ENCODE data around the gene CLDN20. TPM values are rescaled to one million over a fixed set of nuclear protein-coding genes. Genes with fewer than 3 reads are reported as not detected.
"Not testable (repeated sequence)": the region's sequence is repeated elsewhere in the genome, so short reads cannot be mapped to it uniquely, and the experiment has no call there.

Gene CLDN20
- total RNA-seq, 5 donors from 2014 or later (not counting 1 experiment from before 2014, with no cell fraction given), result not detected

DNA sequence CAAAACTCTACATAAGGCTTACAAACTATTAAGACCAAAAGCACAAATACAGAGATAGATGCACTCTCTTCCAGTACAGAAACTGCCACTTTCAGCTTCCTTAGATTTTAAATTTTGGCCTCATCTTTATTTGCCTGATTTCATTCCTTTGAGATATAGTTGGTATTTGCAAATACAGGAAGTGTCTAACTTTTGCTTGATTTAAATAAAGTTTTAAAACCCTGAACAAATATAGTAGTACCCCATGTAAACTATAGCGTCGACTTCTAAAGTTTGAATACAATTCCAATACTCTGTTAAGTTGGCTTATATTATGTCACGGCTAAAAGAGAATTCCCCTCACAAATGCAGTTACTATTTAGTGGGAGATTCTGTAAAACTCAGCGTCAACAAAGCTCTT, 1.2 kb upstream of the CLDN20 start:
- no peaks in the 10 kb centered on the region for H3K27me3 Mint-ChIP-seq
- Histone ChIP-seq H3K27ac (ENCODE audit: low read length) (no peak overlapping the region), H3K36me3 (ENCODE audit: control insufficient read depth in 2 of 2, extremely low read depth in 1 of 2, insufficient read depth in 1 of 2, low read length in 1 of 2) (peaks cover 6 to 46% of the 10 kb centered on the region in 2 donors), H3K27me3 (replicated peaks in 1 of 2; ENCODE audit: control insufficient read depth in 2 of 2, extremely low read depth in 1 of 2, insufficient read depth in 2 of 2, low read length in 1 of 2) (no peaks in the 10 kb centered on the region), H3K4me3 (ENCODE audit: control insufficient read depth in 1 of 2, extremely low read depth in 1 of 2, low read length in 1 of 2) (no peak overlapping the region), H3K4me1 (ENCODE audit: control insufficient read depth in 1 of 2, extremely low read depth in 1 of 2, insufficient read depth in 2 of 2, low read length in 2 of 2) (no peaks in the 10 kb centered on the region), H3K9me3 (no peaks in the 10 kb centered on the region)
- WGBS (ENCODE audit: insufficient coverage), result no CpG with 5 or more reads among the region's 4 CpGs
- H3K27ac Mint-ChIP-seq, result peak overlapping the region; percentile 10 to 80
- ChIA-PET CTCF (no interaction called here), POLR2A (no interaction called here)
- H3K36me3 Mint-ChIP-seq, result peaks cover 46% of the 10 kb centered on the region
- H3K9me3 Mint-ChIP-seq, result no peaks in the 10 kb centered on the region
- H3K4me1 Mint-ChIP-seq, result peaks cover 5 to 7% (median 7%) of the 10 kb centered on the region in 3 donors
- DNase-seq (no peak), ATAC-seq (replicated peaks in 1 of 4) (no peak)
- no peak overlapping the region for H3K4me3 Mint-ChIP-seq

DNA sequence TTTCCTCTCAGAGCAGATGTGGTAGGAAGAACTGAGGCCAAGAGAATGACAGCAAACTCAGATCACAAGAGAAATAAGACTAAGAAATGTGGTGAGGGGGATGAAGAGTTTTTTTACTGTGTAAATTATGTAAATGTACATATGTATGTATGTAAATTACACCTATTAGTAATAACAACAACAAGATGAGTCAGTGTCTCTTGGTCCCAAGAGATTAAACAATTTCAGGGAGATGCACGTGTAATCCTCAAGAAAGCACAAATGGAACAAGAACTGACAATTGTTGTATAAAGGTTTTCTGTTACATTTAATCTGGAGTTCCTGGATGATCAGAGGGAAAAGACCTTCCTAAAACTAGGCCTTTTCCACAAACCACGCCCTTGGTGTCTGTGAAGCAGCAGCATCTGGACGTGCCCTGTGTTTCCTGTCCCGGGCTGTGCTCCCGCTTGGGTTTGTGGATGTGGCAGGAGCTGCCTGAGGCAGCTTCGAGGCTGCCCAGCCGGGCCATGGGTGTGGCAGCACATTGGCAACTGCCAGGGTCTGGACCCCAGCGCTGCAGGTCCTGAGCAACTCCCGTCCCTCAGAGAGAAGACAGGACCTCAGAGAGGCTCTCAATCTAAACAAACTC, 994 bp downstream of the CLDN20 start:
- H3K27ac ChIP-seq (ENCODE audit: low read length), result no peak overlapping the region
- Mint-ChIP-seq H3K9me3 (no peaks in the 10 kb centered on the region), H3K27ac (no peak overlapping the region), H3K4me3 (no peak overlapping the region), H3K36me3 (peaks cover 49% of the 10 kb centered on the region), H3K4me1 (peaks cover 11 to 17% (median 13%) of the 10 kb centered on the region in 3 donors), H3K27me3 (no peaks in the 10 kb centered on the region)
- H3K27me3 ChIP-seq (replicated peaks in 1 of 2; ENCODE audit: control insufficient read depth in 2 of 2, extremely low read depth in 1 of 2, insufficient read depth in 2 of 2, low read length in 1 of 2), result no peaks in the 10 kb centered on the region
- DNase-seq, result no peak
- H3K9me3 ChIP-seq, result no peaks in the 10 kb centered on the region
- H3K36me3 ChIP-seq (ENCODE audit: control insufficient read depth in 2 of 2, extremely low read depth in 1 of 2, insufficient read depth in 1 of 2, low read length in 1 of 2), result peaks cover 6 to 28% of the 10 kb centered on the region in 2 donors
- WGBS (ENCODE audit: insufficient coverage), result 88% methylated on average over 4 of the region's 9 CpGs
- no peaks in the 10 kb centered on the region for H3K4me1 ChIP-seq (ENCODE audit: control insufficient read depth in 1 of 2, extremely low read depth in 1 of 2, insufficient read depth in 2 of 2, low read length in 2 of 2)
- ChIA-PET POLR2A (no interaction called here), CTCF (no interaction called here)
- no peak overlapping the region for H3K4me3 ChIP-seq (ENCODE audit: control insufficient read depth in 1 of 2, extremely low read depth in 1 of 2, low read length in 1 of 2)
- ATAC-seq (replicated peaks in 1 of 4), result no peak

GRCh38 chr6:155265843-155266535, 2.2 kb downstream of the CLDN20 start:
- Mint-ChIP-seq H3K9me3 (no peaks in the 10 kb centered on the region), H3K4me3 (no peak overlapping the region), H3K36me3 (peaks cover 49% of the 10 kb centered on the region), H3K4me1 (peaks cover 12 to 21% (median 16%) of the 10 kb centered on the region in 3 donors), H3K27me3 (no peaks in the 10 kb centered on the region), H3K27ac (no peak overlapping the region)
- H3K9me3 ChIP-seq, result no peaks in the 10 kb centered on the region
- H3K4me3 ChIP-seq (ENCODE audit: control insufficient read depth in 1 of 2, extremely low read depth in 1 of 2, low read length in 1 of 2), result no peak overlapping the region
- ATAC-seq (replicated peaks in 1 of 4) (no peak), DNase-seq (no peak)
- H3K36me3 ChIP-seq (ENCODE audit: control insufficient read depth in 2 of 2, extremely low read depth in 1 of 2, insufficient read depth in 1 of 2, low read length in 1 of 2), result peaks cover 6 to 24% of the 10 kb centered on the region in 2 donors
- POLR2A ChIA-PET, result no interaction called here
- CTCF ChIA-PET, result interaction anchor here in 1 of 2 donors (0.7 kb wide), 1 partner anchor 614 kb away, joined by 4 read pairs; no protein-coding TSS in a partner anchor
- H3K27ac ChIP-seq (ENCODE audit: low read length), result no peak overlapping the region
- no peaks in the 10 kb centered on the region for H3K27me3 ChIP-seq (replicated peaks in 1 of 2; ENCODE audit: control insufficient read depth in 2 of 2, extremely low read depth in 1 of 2, insufficient read depth in 2 of 2, low read length in 1 of 2)
- WGBS (ENCODE audit: insufficient coverage), result 100% methylated on average over 3 of the region's 4 CpGs
- no peaks in the 10 kb centered on the region for H3K4me1 ChIP-seq (ENCODE audit: control insufficient read depth in 1 of 2, extremely low read depth in 1 of 2, insufficient read depth in 2 of 2, low read length in 2 of 2)

DNA sequence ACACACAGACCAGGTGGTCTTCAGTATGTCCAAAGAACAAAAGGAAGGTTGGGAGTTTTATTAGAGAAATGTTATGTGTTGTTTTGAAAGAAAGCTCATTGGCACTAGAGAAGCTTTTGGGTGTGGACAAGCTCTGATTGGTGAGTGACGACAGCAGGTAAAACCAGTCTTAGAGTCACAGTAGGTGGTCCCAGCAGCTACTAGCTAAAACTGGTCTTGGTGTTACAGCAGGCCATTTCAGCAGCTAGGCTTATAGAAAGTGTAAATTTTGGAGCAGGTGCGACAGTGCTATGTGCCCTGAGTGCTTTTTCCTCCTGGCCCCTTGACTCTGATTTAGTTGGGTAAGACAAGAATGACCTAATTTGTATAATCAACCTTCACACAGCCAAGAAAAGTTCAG, 3.6 kb downstream of the CLDN20 start:
- H3K4me1 Mint-ChIP-seq, result peaks cover 10 to 16% (median 13%) of the 10 kb centered on the region in 3 donors
- no peaks in the 10 kb centered on the region for H3K9me3 Mint-ChIP-seq
- no peaks in the 10 kb centered on the region for H3K27me3 Mint-ChIP-seq
- Histone ChIP-seq H3K4me3 (ENCODE audit: control insufficient read depth in 1 of 2, extremely low read depth in 1 of 2, low read length in 1 of 2) (no peak overlapping the region), H3K27me3 (replicated peaks in 1 of 2; ENCODE audit: control insufficient read depth in 2 of 2, extremely low read depth in 1 of 2, insufficient read depth in 2 of 2, low read length in 1 of 2) (no peaks in the 10 kb centered on the region), H3K27ac (ENCODE audit: low read length) (no peak overlapping the region), H3K9me3 (no peaks in the 10 kb centered on the region), H3K36me3 (ENCODE audit: control insufficient read depth in 2 of 2, extremely low read depth in 1 of 2, insufficient read depth in 1 of 2, low read length in 1 of 2) (peaks cover 6 to 26% of the 10 kb centered on the region in 2 donors), H3K4me1 (ENCODE audit: control insufficient read depth in 1 of 2, extremely low read depth in 1 of 2, insufficient read depth in 2 of 2, low read length in 2 of 2) (no peaks in the 10 kb centered on the region)
- DNase-seq, result no peak
- peaks cover 49% of the 10 kb centered on the region for H3K36me3 Mint-ChIP-seq
- POLR2A ChIA-PET, result interaction anchor here (0.6 kb wide), 2 partner anchors 224 to 326 kb away, joined by 3 to 15 read pairs; no protein-coding TSS in a partner anchor
- WGBS (ENCODE audit: insufficient coverage), result 100% methylated on average over 1 of the region's 2 CpGs
- no peak for ATAC-seq (replicated peaks in 1 of 4)
- H3K4me3 Mint-ChIP-seq, result no peak overlapping the region
- CTCF ChIA-PET, result no interaction called here
- H3K27ac Mint-ChIP-seq, result peak overlapping the region in 1 of 2 donors; percentile 9

GRCh38 chr6:155268088-155268867, 4.5 kb downstream of the CLDN20 start:
- WGBS (ENCODE audit: insufficient coverage), result 94% methylated on average over 1 of the region's 5 CpGs
- H3K27ac Mint-ChIP-seq, result peak overlapping the region in 1 of 2 donors; percentile 13
- peaks cover 48% of the 10 kb centered on the region for H3K36me3 Mint-ChIP-seq

DNA sequence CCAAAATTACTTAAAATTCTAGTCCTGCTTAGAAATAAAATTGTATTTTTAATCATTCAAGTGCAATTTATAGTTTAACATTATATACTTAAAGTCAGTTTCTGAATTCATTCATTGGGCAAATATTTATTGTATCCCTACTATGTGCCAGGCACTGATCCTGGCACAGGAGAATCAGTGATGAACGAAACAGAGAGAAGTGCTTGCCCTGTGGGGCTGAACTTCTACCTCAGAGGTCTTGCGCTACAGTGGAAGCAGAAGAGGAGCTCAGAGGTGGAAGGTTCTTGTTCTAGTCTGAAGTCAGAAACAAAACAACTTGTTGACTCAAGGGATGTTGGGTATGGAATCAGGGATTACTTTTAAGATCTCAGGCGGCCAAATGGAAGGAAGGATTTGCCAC, 6.0 kb downstream of the CLDN20 start:
- Histone ChIP-seq H3K27ac (ENCODE audit: low read length) (no peak overlapping the region), H3K9me3 (no peaks in the 10 kb centered on the region), H3K36me3 (ENCODE audit: control insufficient read depth in 2 of 2, extremely low read depth in 1 of 2, insufficient read depth in 1 of 2, low read length in 1 of 2) (peaks cover 3 to 36% of the 10 kb centered on the region in 2 donors), H3K27me3 (replicated peaks in 1 of 2; ENCODE audit: control insufficient read depth in 2 of 2, extremely low read depth in 1 of 2, insufficient read depth in 2 of 2, low read length in 1 of 2) (no peaks in the 10 kb centered on the region), H3K4me3 (ENCODE audit: control insufficient read depth in 1 of 2, extremely low read depth in 1 of 2, low read length in 1 of 2) (no peak overlapping the region), H3K4me1 (ENCODE audit: control insufficient read depth in 1 of 2, extremely low read depth in 1 of 2, insufficient read depth in 2 of 2, low read length in 2 of 2) (no peaks in the 10 kb centered on the region)
- H3K27ac Mint-ChIP-seq, result peak overlapping the region in 1 of 2 donors; percentile 5
- 97% methylated on average over 3 of the region's 3 CpGs for WGBS (ENCODE audit: insufficient coverage)
- H3K4me1 Mint-ChIP-seq, result peaks cover 14 to 20% (median 20%) of the 10 kb centered on the region in 3 donors
- H3K27me3 Mint-ChIP-seq, result no peaks in the 10 kb centered on the region
- ChIA-PET POLR2A (no interaction called here), CTCF (no interaction called here)
- H3K4me3 Mint-ChIP-seq, result no peak overlapping the region
- DNase-seq (no peak), ATAC-seq (replicated peaks in 1 of 4) (no peak)
- no peaks in the 10 kb centered on the region for H3K9me3 Mint-ChIP-seq
- H3K36me3 Mint-ChIP-seq, result peaks cover 47% of the 10 kb centered on the region

More at GRCh38 chr6:155268088-155268867, 4.5 kb downstream of the CLDN20 start:
- H3K36me3 ChIP-seq (ENCODE audit: control insufficient read depth in 2 of 2, extremely low read depth in 1 of 2, insufficient read depth in 1 of 2, low read length in 1 of 2), result peaks cover 6 to 30% of the 10 kb centered on the region in 2 donors
- H3K4me3 Mint-ChIP-seq; H3K4me1 ChIP-seq (ENCODE audit: control insufficient read depth in 1 of 2, extremely low read depth in 1 of 2, insufficient read depth in 2 of 2, low read length in 2 of 2); H3K27me3 ChIP-seq (replicated peaks in 1 of 2; ENCODE audit: control insufficient read depth in 2 of 2, extremely low read depth in 1 of 2, insufficient read depth in 2 of 2, low read length in 1 of 2); H3K27me3 Mint-ChIP-seq; H3K9me3 Mint-ChIP-seq; H3K27ac ChIP-seq (ENCODE audit: low read length); H3K4me3 ChIP-seq (ENCODE audit: control insufficient read depth in 1 of 2, extremely low read depth in 1 of 2, low read length in 1 of 2); H3K9me3 ChIP-seq: not testable (repeated sequence)
- ATAC-seq (replicated peaks in 1 of 4) (peak in 2 of 4 experiments; percentile 43 to 45), DNase-seq (peak in 5 of 35 experiments; percentile 2 to 50 (median 13))
- POLR2A ChIA-PET, result interaction anchor here in 1 of 2 donors (0.6 kb wide), 1 partner anchor 327 kb away, joined by 3 read pairs; no protein-coding TSS in a partner anchor
- CTCF ChIA-PET, result interaction anchor here (0.5 to 1.0 kb wide), 4 partner anchors 10 to 790 kb away, joined by 3 to 4 read pairs (median 3); no protein-coding TSS in a partner anchor
- H3K4me1 Mint-ChIP-seq, result peaks cover 10 to 15% (median 14%) of the 10 kb centered on the region in 3 donors
